Mesenchymal stem cell (in vitro differentiated cells and primary cell): ENCODE measurements around the gene FERMT3.

Experiments
- DNase-seq: peaks from one replicate; pipeline ENCODE4 v3.0.0-alpha.2; 2013
- H2AFZ ChIP-seq: one replicate; pipeline ENCODE4 v1.6.1; 2013; ENCODE audit warnings: low read depth, mild to moderate bottlenecking, control low read depth, inconsistent platforms, low read length, moderate library complexity
- H2AK5ac ChIP-seq: 2 replicates; pipeline ENCODE4 v1.6.1; 2013; ENCODE audit warnings: low read length, moderate library complexity, mild to moderate bottlenecking, inconsistent platforms; ENCODE audit not compliant: severe bottlenecking
- H2BK120ac ChIP-seq: one replicate; pipeline ENCODE4 v1.6.1; 2013; ENCODE audit warnings: low read depth, mild to moderate bottlenecking, inconsistent platforms, low read length, moderate library complexity
- H2BK12ac ChIP-seq, 2 experiments: one replicate each; pipeline ENCODE4 v1.6.1; 2013; ENCODE audit warnings: inconsistent platforms in 2 of 2, low read length in 2 of 2, mild to moderate bottlenecking in 2 of 2, moderate library complexity in 2 of 2, control low read depth in 1 of 2
- H2BK15ac ChIP-seq: one replicate; pipeline ENCODE4 v1.6.1; 2013; ENCODE audit warnings: mild to moderate bottlenecking, low read depth, inconsistent platforms; ENCODE audit not compliant: poor library complexity, severe bottlenecking
- H2BK5ac ChIP-seq: 2 replicates; pipeline ENCODE4 v1.6.1; 2013; ENCODE audit warnings: low read depth, mild to moderate bottlenecking, low read length, control low read depth, inconsistent platforms; ENCODE audit not compliant: poor library complexity, severe bottlenecking
- H3K14ac ChIP-seq, 2 experiments: one replicate each; pipeline ENCODE4 v1.6.1; 2013; ENCODE audit warnings: inconsistent platforms in 2 of 2, low read length in 2 of 2, control low read depth in 1 of 2, mild to moderate bottlenecking in 1 of 2, moderate library complexity in 1 of 2
- H3K18ac ChIP-seq, 2 experiments: one replicate each; pipeline ENCODE4 v1.6.1; 2013; ENCODE audit warnings: inconsistent platforms in 2 of 2, low read length in 2 of 2, control low read depth in 1 of 2, low read depth in 1 of 2, mild to moderate bottlenecking in 1 of 2
- H3K23ac ChIP-seq, 2 experiments: one replicate each; pipeline ENCODE4 v1.6.1; 2013; ENCODE audit warnings: inconsistent platforms in 2 of 2, low read length in 2 of 2, mild to moderate bottlenecking in 2 of 2, moderate library complexity in 2 of 2, control low read depth in 1 of 2
- H3K27ac ChIP-seq: 2 replicates; pipeline ENCODE4 v1.5.1; 2013; ENCODE audit warnings: mild to moderate bottlenecking, moderate library complexity, low read length, control low read depth, inconsistent platforms; ENCODE audit not compliant: poor library complexity, severe bottlenecking
- H3K27me3 ChIP-seq, 2 experiments: 2 replicates each; pipeline versions ENCODE4 v1.6.1 to v1.7.0; 2013; ENCODE audit warnings: low read length in 2 of 2, mild to moderate bottlenecking in 2 of 2, moderate library complexity in 2 of 2, control low read depth in 1 of 2, inconsistent platforms in 1 of 2; ENCODE audit not compliant: control insufficient read depth in 1 of 2, insufficient read depth in 1 of 2
- H3K36me3 ChIP-seq, 2 experiments: 2 replicates each; pipeline versions ENCODE4 v1.6.1 to v1.7.0; 2013; ENCODE audit warnings: low read length in 2 of 2, control low read depth in 1 of 2, inconsistent platforms in 1 of 2, low read depth in 1 of 2, mild to moderate bottlenecking in 1 of 2; ENCODE audit not compliant: insufficient read depth in 2 of 2, control insufficient read depth in 1 of 2
- H3K4ac ChIP-seq, 2 experiments: one replicate each; pipeline ENCODE4 v1.6.1; 2013; ENCODE audit warnings: inconsistent platforms in 2 of 2, low read length in 2 of 2, mild to moderate bottlenecking in 2 of 2, moderate library complexity in 2 of 2, control low read depth in 1 of 2, low read depth in 1 of 2
- H3K4me1 ChIP-seq: 2 replicates; pipeline ENCODE4 v1.6.1; 2013; ENCODE audit warnings: low read depth, low read length, control low read depth; ENCODE audit not compliant: control insufficient read depth, insufficient read depth
- H3K4me2 ChIP-seq: 2 replicates; pipeline ENCODE4 v1.6.1; 2013; ENCODE audit warnings: low read length, mild to moderate bottlenecking, inconsistent platforms; ENCODE audit not compliant: poor library complexity, severe bottlenecking
- H3K4me3 ChIP-seq, 2 experiments: 2 replicates each; pipeline versions ENCODE4 v1.5.1 to v1.7.0; 2013; ENCODE audit warnings: low read length in 2 of 2, mild to moderate bottlenecking in 2 of 2, control low read depth in 1 of 2, low read depth in 1 of 2; ENCODE audit not compliant: insufficient read depth in 1 of 2
- H3K79me1 ChIP-seq: replicated peaks from 2 replicates; pipeline ENCODE4 v1.6.1; 2013; ENCODE audit warnings: mild to moderate bottlenecking, control low read depth, low read length, inconsistent platforms; ENCODE audit not compliant: poor library complexity, severe bottlenecking
- H3K9ac ChIP-seq: 2 replicates; pipeline ENCODE4 v1.7.0; 2013; ENCODE audit warnings: mild to moderate bottlenecking, low read length, moderate library complexity
- H3K9me3 ChIP-seq: 2 replicates; pipeline ENCODE4 v1.7.0; 2013; ENCODE audit warnings: mild to moderate bottlenecking, low read length; ENCODE audit not compliant: control insufficient read depth
- H4K8ac ChIP-seq: one replicate; pipeline ENCODE4 v1.6.1; 2013; ENCODE audit warnings: inconsistent platforms, mild to moderate bottlenecking, low read length, moderate library complexity
- H4K91ac ChIP-seq: one replicate; pipeline ENCODE4 v1.6.1; 2013; ENCODE audit warnings: mild to moderate bottlenecking, low read length, inconsistent platforms
- WGBS: methylation state at CpG from one replicate; pipeline ENCODE4 v1.1.7; 2013; ENCODE audit warnings: mixed read lengths; 5-methylcytosine and 5-hydroxymethylcytosine counted together

FERMT3 gene

GRCh38 chr11:64192434-64192833, 14.1 kb upstream of the FERMT3 start:
- no peak overlapping the region for H3K4me3 ChIP-seq
- H4K8ac ChIP-seq: no peak overlapping the region
- H3K4me2 ChIP-seq: no peak overlapping the region
- H2BK120ac ChIP-seq: no peak overlapping the region
- H3K4me1 ChIP-seq: peaks cover 6% of the 10 kb centered on the region
- peaks cover 50 to 60% of the 10 kb centered on the region in 2 experiments for H3K36me3 ChIP-seq
- no peak overlapping the region for H3K18ac ChIP-seq
- no peak overlapping the region for H3K27ac ChIP-seq
- peaks cover 9% of the 10 kb centered on the region for H3K79me1 ChIP-seq
- no peak overlapping the region for H3K9ac ChIP-seq
- no peak overlapping the region for H2AK5ac ChIP-seq
- H3K14ac ChIP-seq: no peak overlapping the region
- no peak overlapping the region for H2AFZ ChIP-seq
- no peak overlapping the region for H2BK12ac ChIP-seq
- H3K23ac ChIP-seq: no peak overlapping the region
- H3K4ac ChIP-seq: no peak overlapping the region
- no peaks in the 10 kb centered on the region for H3K27me3 ChIP-seq
- no peaks in the 10 kb centered on the region for H3K9me3 ChIP-seq
- no peak overlapping the region for H4K91ac ChIP-seq
- no peak overlapping the region for H2BK5ac ChIP-seq
- WGBS: 98% methylated on average over 5 of the region's 5 CpGs
- DNase-seq: no peak
- no peak overlapping the region for H2BK15ac ChIP-seq

DNA sequence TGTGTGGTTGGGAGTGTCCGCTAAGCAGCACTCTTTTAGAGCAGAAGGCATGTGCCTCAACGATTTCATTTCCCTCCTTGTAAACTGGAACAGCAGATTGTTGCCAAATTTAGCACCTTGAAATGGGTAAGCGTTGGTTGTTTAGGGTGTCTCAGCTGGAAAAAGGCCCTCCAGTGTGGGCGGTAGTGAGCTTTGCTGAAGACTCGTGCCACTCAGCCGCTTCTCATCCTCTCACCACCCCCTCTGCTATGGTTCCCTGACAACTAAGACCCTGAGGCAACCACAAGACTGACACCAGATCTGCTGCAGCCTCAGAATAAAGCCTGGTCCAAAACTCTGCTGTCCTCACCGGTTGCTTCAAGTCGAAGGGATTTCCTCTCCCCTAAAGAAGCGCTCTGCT, 9.9 kb upstream of the FERMT3 start:
- Histone ChIP-seq H2BK12ac (no peak overlapping the region), H3K18ac (no peak overlapping the region), H2BK15ac (no peak overlapping the region), H2AFZ (no peak overlapping the region), H2BK5ac (no peak overlapping the region), H3K4me3 (no peak overlapping the region), H3K27ac (no peak overlapping the region), H3K9me3 (no peaks in the 10 kb centered on the region), H2AK5ac (no peak overlapping the region), H3K27me3 (no peaks in the 10 kb centered on the region), H3K23ac (no peak overlapping the region), H3K14ac (no peak overlapping the region), H4K91ac (no peak overlapping the region), H3K4me2 (no peak overlapping the region), H3K4ac (no peak overlapping the region), H3K4me1 (peaks cover 2% of the 10 kb centered on the region), H3K79me1 (peaks cover 17% of the 10 kb centered on the region), H2BK120ac (no peak overlapping the region), H3K36me3 (peaks cover 78 to 87% of the 10 kb centered on the region in 2 experiments), H3K9ac (no peak overlapping the region), H4K8ac (no peak overlapping the region)
- 94% methylated on average over 9 of the region's 9 CpGs for whole genome bisulfite sequencing
- no peak for DNase-seq

GRCh38 chr11:64198511-64198910, 8.0 kb upstream of the FERMT3 start:
- no peak overlapping the region for H2BK15ac ChIP-seq
- H2BK120ac ChIP-seq: no peak overlapping the region
- no peak overlapping the region for H2BK12ac ChIP-seq
- H3K18ac ChIP-seq: no peak overlapping the region
- no peak overlapping the region for H2BK5ac ChIP-seq
- peaks cover 77 to 91% of the 10 kb centered on the region in 2 experiments for H3K36me3 ChIP-seq
- no peak overlapping the region for H2AFZ ChIP-seq
- no peak overlapping the region for H3K4me3 ChIP-seq
- no peaks in the 10 kb centered on the region for H3K27me3 ChIP-seq
- 100% methylated on average over 2 of the region's 2 CpGs for WGBS
- H2AK5ac ChIP-seq: no peak overlapping the region
- H3K4ac ChIP-seq: no peak overlapping the region
- H3K4me2 ChIP-seq: no peak overlapping the region
- H3K14ac ChIP-seq: no peak overlapping the region
- no peak overlapping the region for H4K91ac ChIP-seq
- H3K27ac ChIP-seq: no peak overlapping the region
- H3K79me1 ChIP-seq: peaks cover 16% of the 10 kb centered on the region
- no peaks in the 10 kb centered on the region for H3K4me1 ChIP-seq
- H3K23ac ChIP-seq: no peak overlapping the region
- H3K9ac ChIP-seq: no peak overlapping the region
- no peak for DNase-seq
- no peaks in the 10 kb centered on the region for H3K9me3 ChIP-seq
- no peak overlapping the region for H4K8ac ChIP-seq

DNA sequence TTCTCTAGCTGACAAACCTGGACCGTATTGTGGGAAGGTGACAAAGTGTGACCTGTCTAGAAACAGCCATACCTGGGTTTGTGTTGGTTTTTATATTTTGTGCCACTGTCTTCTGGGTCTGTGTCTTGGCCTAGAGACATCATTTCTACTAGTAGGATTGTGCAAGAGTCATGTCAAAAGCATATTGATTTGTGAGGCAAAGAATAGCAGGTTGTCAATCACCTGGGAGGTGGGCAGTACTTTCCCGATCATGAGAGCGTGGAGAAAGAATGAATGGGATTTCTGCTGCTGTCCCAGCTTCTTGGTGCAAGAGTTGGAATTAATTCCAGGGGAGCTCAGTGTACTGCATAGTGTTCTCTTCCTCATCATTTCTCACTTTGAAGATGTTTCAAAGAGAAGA, 5.0 kb upstream of the FERMT3 start:
- H3K14ac ChIP-seq: no peak overlapping the region
- no peak overlapping the region for H3K18ac ChIP-seq
- no peak overlapping the region for H3K27ac ChIP-seq
- no peak overlapping the region for H3K4me3 ChIP-seq
- H3K4me1 ChIP-seq: peaks cover 9% of the 10 kb centered on the region
- peaks cover 76 to 84% of the 10 kb centered on the region in 2 experiments for H3K36me3 ChIP-seq
- H2AK5ac ChIP-seq: no peak overlapping the region
- 92% methylated on average over 3 of the region's 3 CpGs for WGBS
- no peak overlapping the region for H3K4me2 ChIP-seq
- peaks cover 14% of the 10 kb centered on the region for H3K79me1 ChIP-seq
- H3K27me3 ChIP-seq: no peaks in the 10 kb centered on the region
- H3K9me3 ChIP-seq: no peaks in the 10 kb centered on the region
- no peak overlapping the region for H4K91ac ChIP-seq
- no peak overlapping the region for H2BK120ac ChIP-seq
- H2AFZ ChIP-seq: no peak overlapping the region
- H2BK12ac ChIP-seq: no peak overlapping the region
- H2BK15ac ChIP-seq: no peak overlapping the region
- H3K23ac ChIP-seq: no peak overlapping the region
- no peak overlapping the region for H2BK5ac ChIP-seq
- no peak overlapping the region for H3K9ac ChIP-seq
- no peak overlapping the region for H3K4ac ChIP-seq
- DNase-seq: no peak
- H4K8ac ChIP-seq: no peak overlapping the region
